ENCODE results near the gene TMEM117.

Gene TMEM117

DNA sequence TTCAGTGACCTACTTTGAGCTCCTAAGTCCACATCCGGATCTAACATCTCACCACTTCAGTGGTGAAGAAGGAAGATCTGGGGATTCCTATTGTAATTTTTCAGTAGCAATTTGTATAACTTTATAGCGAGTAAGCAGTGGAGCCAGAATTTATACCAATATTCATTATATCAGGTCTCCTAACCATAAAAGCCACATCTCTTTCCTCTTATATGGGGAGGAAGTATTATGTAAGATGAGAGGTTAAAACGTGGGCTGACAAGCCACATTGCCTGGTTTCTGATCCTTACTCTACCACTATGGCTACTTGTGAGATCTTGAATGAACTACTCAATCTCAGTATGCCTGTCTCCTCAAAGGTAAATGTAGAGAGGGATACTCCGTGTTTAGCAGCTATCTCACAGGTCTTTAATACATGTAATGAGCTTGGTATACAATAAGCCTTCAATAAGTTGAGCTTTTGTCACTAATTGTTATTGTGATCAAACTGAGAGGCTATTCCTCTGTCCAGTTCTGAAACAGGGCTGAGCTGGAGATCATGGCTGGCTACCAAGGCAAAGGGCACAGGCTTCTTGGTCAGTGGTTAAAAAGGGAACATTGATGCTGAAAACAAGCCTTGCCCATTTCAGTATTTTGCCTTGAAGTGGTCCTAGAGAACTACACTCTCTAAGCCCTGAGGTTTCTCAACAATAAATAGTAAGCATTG lies 3.3 kb upstream of the TMEM117 start:
- no peak overlapping the region for H3K4me2 ChIP-seq (ENCODE audit: low read length)
- H3F3A ChIP-seq (ENCODE audit: control insufficient read depth, insufficient read depth), result 0 out of 2 replicates have a peak, but pooled peaks cover 3% of the 10 kb centered on the region
- H3K4me3 ChIP-seq (ENCODE audit: low read length), result no peak overlapping the region
- TF ChIP-seq EZH2phosphoT487 (IDR thresholded peaks at IDR 0.05; ENCODE audit: borderline replicate concordance, low read length), result no peak
- TF ChIP-seq, protein P1, sequence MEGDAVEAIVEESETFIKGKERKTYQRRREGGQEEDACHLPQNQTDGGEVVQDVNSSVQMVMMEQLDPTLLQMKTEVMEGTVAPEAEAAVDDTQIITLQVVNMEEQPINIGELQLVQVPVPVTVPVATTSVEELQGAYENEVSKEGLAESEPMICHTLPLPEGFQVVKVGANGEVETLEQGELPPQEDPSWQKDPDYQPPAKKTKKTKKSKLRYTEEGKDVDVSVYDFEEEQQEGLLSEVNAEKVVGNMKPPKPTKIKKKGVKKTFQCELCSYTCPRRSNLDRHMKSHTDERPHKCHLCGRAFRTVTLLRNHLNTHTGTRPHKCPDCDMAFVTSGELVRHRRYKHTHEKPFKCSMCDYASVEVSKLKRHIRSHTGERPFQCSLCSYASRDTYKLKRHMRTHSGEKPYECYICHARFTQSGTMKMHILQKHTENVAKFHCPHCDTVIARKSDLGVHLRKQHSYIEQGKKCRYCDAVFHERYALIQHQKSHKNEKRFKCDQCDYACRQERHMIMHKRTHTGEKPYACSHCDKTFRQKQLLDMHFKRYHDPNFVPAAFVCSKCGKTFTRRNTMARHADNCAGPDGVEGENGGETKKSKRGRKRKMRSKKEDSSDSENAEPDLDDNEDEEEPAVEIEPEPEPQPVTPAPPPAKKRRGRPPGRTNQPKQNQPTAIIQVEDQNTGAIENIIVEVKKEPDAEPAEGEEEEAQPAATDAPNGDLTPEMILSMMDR (IDR thresholded peaks at IDR 0.05; ENCODE audit: low read depth, low read length, poor library complexity, severe bottlenecking), result no peak
- no peaks in the 10 kb centered on the region for H4K20me1 ChIP-seq (ENCODE audit: control insufficient read depth, insufficient read depth, low read depth, low read length)
- no peak overlapping the region for H3K27ac ChIP-seq (ENCODE audit: low read depth, low read length)
- H3K4me1 ChIP-seq (ENCODE audit: control insufficient read depth, low read length), result peaks cover 19% of the 10 kb centered on the region
- H3K36me3 ChIP-seq (ENCODE audit: control insufficient read depth, low read length), result no peaks in the 10 kb centered on the region
- no peaks in the 10 kb centered on the region for H3K27me3 ChIP-seq (ENCODE audit: control insufficient read depth, low read length)
- no peaks in the 10 kb centered on the region for H3K9me3 ChIP-seq (ENCODE audit: control insufficient read depth, insufficient read depth, low read length)
- H3K9me2 ChIP-seq (replicated peaks; ENCODE audit: control insufficient read depth, low read length), result no peaks in the 10 kb centered on the region
- H3K79me2 ChIP-seq (ENCODE audit: control insufficient read depth, low read length), result peaks cover 13% of the 10 kb centered on the region

DNA sequence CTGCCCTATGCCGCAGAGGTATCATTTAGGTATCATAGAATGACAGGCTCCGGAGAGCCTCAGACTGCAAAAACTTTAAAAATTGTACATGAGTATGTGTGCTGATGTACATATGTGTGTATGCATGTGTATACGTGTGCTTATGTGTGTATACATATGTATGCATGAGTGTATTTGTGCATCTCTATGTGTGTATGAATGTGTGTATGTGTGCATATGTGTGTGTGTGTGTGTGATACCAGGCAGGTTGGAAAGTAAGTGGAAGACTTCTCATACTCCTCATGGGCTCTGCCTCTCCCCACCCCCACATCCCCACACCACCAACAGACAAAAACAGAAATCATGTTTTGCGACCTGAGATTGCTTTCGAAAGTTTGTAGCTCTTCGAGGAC lies 621 bp upstream of the TMEM117 start:
- no peaks in the 10 kb centered on the region for H3K36me3 ChIP-seq (ENCODE audit: control insufficient read depth, low read length)
- peak overlapping the region; percentile 95 for H3K4me2 ChIP-seq (ENCODE audit: low read length)
- H3K27me3 ChIP-seq (ENCODE audit: control insufficient read depth, low read length), result no peaks in the 10 kb centered on the region
- no peaks in the 10 kb centered on the region for H3K9me3 ChIP-seq (ENCODE audit: control insufficient read depth, insufficient read depth, low read length)
- H3K4me1 ChIP-seq (ENCODE audit: control insufficient read depth, low read length), result peaks cover 35% of the 10 kb centered on the region
- peaks cover 22% of the 10 kb centered on the region for H3K79me2 ChIP-seq (ENCODE audit: control insufficient read depth, low read length)
- H4K20me1 ChIP-seq (ENCODE audit: control insufficient read depth, insufficient read depth, low read depth, low read length), result no peaks in the 10 kb centered on the region
- 0 out of 2 replicates have a peak, but pooled peaks cover 3% of the 10 kb centered on the region for H3F3A ChIP-seq (ENCODE audit: control insufficient read depth, insufficient read depth)
- H3K4me3 ChIP-seq (ENCODE audit: low read length), result peak overlapping the region; percentile 79
- no peaks in the 10 kb centered on the region for H3K9me2 ChIP-seq (replicated peaks; ENCODE audit: control insufficient read depth, low read length)
- peak overlapping the region; percentile 43; the same call in 1 of the 2 replicates for H3K27ac ChIP-seq (ENCODE audit: low read depth, low read length)
- TF ChIP-seq, protein P1 (IDR thresholded peaks at IDR 0.05; ENCODE audit: low read depth, low read length, poor library complexity, severe bottlenecking), result no peak
- TF ChIP-seq EZH2phosphoT487 (IDR thresholded peaks at IDR 0.05; ENCODE audit: borderline replicate concordance, low read length), result no peak

DNA sequence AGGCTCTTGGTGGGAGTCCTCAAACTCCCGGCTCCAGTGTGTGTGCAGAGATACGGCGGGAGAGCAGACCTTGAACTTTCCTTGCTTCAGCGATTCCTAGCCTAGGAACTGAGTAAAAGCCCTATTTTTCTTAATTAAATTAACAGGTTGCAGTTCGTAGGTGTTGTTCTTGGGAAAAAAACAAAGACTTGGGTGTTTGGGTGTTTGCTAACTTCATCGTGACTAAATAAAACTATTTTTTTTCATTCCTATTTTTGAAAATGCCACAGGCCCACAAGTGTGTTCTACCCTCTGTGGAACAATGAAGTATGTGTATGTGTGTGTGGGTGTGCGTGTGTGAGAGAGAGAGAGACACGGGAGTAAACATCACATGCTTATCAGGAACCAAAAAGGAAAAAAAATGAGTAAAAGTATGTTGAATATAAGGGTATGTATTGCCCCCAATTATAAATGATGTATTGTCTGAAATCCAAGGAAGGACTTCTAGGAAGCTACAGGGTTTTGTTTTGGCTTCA lies 651 bp downstream of the TMEM117 start:
- H4K20me1 ChIP-seq (ENCODE audit: control insufficient read depth, insufficient read depth, low read depth, low read length), result no peaks in the 10 kb centered on the region
- H3K79me2 ChIP-seq (ENCODE audit: control insufficient read depth, low read length), result peaks cover 22% of the 10 kb centered on the region
- no peaks in the 10 kb centered on the region for H3K9me2 ChIP-seq (replicated peaks; ENCODE audit: control insufficient read depth, low read length)
- H3K4me2 ChIP-seq (ENCODE audit: low read length), result peak overlapping the region; percentile 95
- no peaks in the 10 kb centered on the region for H3K9me3 ChIP-seq (ENCODE audit: control insufficient read depth, insufficient read depth, low read length)
- peak overlapping the region; percentile 79 for H3K4me3 ChIP-seq (ENCODE audit: low read length)
- TF ChIP-seq, protein P1 (IDR thresholded peaks at IDR 0.05; ENCODE audit: low read depth, low read length, poor library complexity, severe bottlenecking), result no peak
- no peak for TF ChIP-seq EZH2phosphoT487 (IDR thresholded peaks at IDR 0.05; ENCODE audit: borderline replicate concordance, low read length)
- 0 out of 2 replicates have a peak, but pooled peaks cover 3% of the 10 kb centered on the region for H3F3A ChIP-seq (ENCODE audit: control insufficient read depth, insufficient read depth)
- H3K27ac ChIP-seq (ENCODE audit: low read depth, low read length), result peak overlapping the region; percentile 43
- H3K36me3 ChIP-seq (ENCODE audit: control insufficient read depth, low read length), result no peaks in the 10 kb centered on the region
- no peaks in the 10 kb centered on the region for H3K27me3 ChIP-seq (ENCODE audit: control insufficient read depth, low read length)
- peaks cover 35% of the 10 kb centered on the region for H3K4me1 ChIP-seq (ENCODE audit: control insufficient read depth, low read length)
